Middle frontal gyrus (tissue), 1 donor: Measurements from ENCODE around the gene NEURL3.
A peak's percentile ranks its signal among the peaks of the same experiment; 100 is the strongest.

Experiments used
- DNase-seq: peaks from one replicate; pipeline ENCODE4 v3.0.0-alpha.2; 2015; ENCODE audit warnings: low spot score; ENCODE audit errors: extremely low spot score

NEURL3 gene

DNA sequence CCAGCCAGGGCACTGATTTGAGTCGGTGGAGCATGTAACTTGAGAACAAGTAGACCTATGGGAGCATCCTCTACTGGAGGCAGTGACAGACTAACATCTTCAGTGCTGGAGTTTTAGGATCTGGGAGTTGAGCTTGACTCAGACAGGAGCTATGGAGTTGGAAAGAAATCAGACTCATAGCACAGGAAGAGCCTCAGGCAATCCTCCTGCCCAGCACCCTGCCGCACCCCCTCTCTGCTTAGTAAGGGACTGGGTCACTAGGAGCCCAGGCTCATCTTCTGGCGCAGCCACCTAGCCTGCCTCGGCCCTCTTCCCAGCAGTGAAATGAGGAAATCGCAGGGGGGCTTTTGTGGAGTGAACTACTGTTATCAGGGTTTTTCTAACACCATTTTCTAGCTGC lies 35.0 kb upstream of the NEURL3 start:
- DNase-seq: no peak

DNA sequence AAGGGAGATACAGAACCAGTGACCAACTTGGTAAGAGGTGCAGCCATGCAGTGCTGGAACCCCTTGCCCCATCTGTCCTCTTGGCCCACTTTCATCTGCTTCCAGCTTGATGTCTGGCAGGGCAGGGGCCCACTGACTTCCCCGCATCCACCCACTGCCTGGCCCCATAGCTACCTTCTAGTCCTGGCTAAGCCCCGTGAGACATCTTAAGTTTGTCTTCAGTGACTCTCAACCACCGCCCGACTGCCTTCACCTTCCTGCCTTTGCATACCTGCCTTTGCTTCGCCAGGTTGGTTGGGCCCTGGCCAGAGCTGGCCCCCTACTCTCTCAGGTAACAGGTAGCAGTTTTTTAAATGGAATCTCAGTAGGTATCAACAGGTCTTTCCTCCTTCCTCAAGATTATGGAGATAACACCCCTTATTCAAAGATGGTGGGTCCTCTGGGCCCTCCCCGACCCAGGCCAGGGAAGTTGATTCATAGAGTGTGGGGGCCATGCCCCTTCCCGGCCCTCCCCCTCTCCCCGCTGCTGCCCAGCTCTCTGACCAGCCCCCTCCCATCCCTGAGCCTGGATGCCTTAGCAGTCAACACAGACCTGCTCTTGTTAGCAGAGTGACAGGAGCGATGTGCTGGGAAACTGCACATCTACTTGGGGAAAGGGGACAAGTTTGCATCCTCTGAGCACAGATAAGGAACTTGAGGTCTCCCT lies 34.2 kb upstream of the NEURL3 start:
- DNase-seq: no peak

DNA sequence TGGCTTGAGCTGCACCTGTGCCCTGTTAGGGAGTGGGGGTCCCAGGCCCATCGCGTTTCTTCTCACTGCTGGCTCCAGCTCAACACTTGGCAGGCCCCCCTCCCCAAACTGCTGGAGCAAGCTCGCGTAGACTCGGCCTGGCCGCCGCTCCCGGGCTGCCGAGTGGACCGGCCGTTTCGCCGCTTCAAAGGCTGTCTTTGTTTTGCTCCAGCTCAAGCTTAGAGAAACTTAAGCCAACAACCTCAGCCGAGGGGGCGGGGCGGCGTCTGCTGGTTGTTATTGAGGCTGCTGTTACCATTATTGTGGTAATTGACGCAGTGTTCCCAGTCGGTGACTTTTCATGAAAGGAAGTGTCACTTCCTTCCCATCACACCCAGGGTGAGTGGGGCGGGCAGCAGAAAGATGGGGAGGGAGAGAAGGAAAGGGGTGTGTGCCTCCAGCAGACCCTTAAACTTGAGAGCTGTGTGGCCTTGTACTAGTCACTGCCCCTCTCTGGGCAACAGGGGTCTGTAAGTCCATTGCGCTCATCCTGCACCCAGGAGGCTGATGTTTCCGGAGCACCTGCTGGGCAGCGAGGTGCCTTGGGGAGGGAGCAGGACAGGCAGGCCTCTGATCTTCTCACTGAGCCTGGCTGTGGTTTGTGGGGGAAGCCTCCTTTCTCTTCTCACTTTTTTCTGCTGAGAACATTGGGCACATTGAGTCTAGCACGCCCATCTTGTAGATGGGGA lies 33.5 kb upstream of the NEURL3 start:
- no peak for DNase-seq

DNA sequence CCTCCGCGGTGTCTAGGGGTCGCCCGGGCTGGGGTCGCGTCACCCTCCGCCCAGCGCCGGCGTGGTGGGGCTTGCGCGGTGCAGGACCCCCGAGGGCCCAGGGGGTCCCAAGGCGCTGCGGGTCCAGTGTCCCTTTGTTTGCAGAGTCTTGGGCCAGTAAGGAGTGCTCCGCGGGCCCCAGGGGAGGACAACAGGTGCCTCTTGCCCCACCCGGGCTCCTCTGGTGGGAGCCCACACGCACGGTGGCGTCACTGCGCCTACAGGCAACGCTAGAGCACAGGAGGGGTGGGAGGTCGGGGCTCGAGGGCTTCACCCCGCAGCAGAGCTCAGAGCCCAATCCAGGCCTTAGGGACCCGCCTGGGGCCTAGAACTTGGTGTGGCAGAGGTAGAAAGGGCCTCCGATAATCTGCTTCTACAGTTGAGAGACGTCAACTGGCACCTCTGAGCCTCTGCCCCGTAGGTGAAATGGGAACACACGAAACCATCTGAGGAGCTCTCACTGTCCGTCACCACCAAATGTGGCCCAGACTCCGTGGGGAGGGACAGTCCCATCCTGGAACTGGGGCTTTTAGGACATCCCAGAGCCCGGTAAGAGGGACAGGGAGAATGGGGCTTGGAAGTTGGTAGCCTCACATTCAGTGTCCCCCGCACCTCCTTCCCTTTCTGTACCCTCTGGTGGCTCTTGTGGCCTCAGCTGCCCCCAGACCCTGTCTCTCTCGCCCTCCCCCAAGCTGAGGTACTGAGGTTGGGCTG lies 32.8 kb upstream of the NEURL3 start:
- DNase-seq: no peak

DNA sequence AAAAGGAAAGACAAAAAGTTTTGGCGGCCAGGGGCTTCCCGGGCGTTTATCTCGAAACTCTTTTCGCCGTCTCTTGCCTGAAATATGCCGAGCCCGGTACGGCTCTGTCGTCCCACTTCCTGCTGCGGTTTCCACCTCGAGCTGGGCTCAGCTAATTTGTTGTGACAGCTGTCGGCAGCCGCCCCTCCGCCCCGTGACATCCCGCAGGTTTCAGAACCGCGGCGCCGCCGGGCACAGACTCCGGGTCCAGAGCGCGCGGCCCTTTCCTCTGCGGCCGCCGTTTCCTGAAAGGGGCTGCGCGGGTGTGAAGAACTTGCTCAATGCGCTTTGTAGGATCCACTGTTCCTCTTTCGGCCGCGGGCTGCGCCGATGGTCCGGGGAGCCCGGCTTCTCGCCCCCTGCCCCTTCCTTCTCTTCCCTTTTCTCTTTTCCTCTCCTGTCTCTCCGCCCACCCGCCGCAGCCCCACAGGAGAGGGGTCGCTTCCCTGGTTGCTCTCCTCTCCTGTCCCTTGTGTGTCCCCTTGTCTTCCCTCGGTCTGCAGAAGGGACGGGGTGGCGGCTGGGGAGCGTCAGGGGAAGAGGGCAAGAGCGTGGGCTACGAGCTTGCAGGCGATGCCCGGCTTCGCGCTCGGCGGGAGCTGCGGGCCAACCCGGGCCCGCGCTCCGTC lies 32.0 kb upstream of the NEURL3 start:
- no peak for DNase-seq

DNA sequence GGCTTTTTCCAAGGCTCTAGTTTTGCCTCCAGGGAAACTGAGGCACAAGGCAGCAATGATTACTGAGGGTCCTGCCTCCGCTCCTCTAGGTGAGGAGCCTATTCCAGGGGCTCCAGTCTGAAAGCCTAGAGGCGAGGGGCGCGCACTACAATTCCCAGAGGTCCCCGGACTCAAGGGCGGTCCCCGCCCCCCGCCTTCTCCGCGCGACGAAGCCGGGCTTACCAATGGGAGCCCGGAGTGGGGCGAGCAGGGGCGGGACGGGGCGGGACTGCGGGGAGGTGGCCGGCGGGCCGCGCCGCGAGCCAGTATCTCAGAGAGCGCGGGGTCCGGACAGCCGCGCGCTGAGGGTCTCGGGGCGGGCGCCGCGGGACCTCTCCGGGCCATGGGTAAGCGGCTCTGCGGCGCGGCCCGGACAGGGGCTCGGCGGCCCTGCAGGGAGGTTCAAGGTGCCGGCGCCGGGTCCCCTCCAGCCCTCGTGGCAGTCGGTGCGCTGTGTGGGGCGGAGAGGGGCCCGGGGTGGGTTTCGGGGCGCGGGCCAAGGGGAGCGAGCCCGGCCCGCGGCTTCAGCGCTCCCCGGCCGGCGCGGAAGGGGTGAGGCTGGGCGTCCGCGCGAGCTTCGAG lies 31.4 kb upstream of the NEURL3 start, which contains the start of gene ARID5A:
ARID5A (plus strand) TSS at position 308 of the 621 bp plus-strand sequence; CDS start at position 383, 75 bp downstream.
- DNase-seq: peak; percentile 89

DNA sequence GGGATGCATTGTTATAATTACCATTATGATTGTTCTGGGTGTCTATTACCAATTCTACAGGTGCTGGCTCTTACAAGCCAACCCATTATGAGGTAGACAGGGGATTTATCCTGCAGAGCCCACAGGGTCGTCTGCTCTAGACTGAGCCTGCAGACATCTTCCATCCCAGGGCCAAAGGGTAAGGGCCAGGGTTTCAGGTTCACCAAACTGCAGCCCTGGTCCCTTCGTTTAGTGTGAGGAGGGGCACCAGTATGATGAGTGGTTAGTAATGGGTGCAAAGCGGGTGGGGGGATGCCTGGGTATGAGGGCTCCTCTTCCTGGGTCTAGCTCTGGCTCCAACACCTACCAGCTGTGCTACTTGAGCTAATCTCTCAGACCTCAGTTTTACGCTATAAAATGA lies 30.2 kb upstream of the NEURL3 start:
- no peak for DNase-seq

DNA sequence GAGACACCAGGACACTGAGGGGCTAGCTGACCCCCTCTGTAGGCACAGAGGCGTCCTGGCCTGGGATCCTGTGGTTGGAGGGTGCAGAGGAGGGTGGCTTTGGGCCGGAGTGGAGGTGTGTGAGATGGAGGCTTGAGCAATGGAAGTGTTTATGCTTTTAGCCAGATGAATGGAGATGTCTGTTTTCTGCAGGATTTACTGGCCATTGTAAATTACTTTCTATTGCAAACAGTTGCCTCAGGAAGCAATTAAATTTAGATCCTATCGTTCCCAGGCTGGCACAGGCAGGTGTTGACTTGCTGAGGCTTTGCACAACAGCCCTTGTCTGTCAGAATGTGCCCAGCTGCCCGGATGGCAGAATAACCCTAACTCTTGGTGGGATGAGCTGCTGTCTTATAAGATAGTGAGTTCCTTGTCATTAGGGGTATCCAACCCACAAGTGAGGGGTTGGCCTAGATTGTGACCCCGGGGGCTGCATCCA lies 29.6 kb upstream of the NEURL3 start:
- no peak for DNase-seq

DNA sequence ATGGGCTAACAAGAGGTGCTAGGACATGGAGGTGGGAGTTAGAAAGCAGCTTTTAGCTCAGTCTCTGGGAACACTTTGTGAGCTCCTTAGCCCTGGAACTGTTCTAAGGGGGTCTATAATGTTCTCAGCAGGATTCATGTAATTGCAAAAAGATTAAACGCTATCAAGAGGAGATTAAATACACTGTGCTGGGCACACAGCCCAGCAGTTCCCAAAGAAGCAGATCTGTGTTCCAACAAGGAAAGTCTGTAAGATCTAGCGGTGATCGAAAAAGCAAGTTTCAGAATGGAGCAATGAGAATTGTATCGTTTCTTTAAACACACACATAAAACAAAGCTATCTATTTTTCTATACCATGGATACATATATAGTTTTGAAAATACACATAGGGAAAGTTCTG lies 29.0 kb upstream of the NEURL3 start:
- DNase-seq: no peak

DNA sequence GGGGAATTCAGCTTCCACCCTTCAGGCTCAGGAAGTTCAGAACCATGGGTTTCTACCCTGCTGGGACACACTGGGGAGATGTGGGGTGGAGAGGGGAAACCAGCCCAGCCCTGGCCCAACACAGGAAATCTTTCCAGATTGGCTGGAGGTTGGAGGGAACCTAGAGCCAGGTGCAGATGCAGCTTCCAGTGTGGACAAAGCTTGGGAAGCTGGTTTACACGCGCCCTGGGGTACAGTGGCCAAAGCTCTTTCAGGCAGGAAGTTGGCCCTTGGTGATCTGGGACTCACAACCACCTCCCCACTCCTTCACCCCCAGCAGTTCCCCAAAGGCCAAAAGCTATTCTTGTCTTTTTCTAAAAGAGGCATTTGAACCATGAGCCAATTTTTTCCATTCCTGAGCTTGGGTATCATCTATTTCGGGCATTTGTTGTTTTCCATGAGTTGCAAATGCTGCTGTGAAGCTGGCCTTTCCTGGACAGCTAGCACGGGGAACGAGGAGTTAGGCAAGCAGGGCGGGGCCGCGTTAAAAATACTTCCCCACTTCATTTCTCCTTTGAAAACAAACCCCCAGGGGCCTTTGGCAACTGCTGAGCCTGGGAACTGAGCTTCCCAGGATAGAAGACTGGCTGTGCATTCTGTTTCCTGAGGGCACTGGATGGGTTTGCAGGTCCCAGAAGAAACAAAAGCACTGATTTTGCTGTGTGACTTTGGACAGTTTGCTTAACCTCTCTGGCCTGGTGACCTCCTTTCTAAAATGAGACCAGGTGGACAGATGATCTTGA lies 28.3 kb upstream of the NEURL3 start:
- no peak for DNase-seq

DNA sequence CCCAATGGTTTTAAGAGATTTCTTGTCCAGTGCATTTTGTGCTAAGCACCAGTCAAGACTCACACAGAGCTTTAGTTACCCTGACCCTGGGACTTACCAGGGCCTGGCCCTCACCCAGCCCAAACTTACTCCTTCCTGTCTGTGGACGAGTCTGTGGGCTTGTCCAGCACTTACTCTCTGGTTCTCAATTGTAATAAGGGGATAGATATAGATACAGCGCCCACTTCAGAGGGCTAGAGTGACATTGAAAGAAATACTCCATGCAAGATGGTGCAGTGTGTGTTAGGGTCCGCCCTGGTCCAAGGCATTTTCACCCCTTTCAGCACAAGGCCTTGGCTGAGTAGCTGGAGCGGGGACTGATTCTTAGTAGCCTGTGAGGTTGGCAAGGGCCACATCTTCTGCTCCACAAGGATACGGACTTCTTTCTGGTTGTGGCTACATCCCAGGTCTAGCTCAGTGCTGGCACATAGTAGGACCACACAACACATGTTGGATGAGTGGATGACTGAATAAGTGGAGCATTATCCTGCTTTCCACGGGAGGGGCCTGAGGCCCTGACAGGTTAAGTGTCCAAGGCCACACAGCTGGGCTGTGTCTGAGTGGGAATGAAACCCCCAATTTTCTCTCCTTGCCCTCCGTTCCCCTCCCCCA lies 27.6 kb upstream of the NEURL3 start:
- no peak for DNase-seq

DNA sequence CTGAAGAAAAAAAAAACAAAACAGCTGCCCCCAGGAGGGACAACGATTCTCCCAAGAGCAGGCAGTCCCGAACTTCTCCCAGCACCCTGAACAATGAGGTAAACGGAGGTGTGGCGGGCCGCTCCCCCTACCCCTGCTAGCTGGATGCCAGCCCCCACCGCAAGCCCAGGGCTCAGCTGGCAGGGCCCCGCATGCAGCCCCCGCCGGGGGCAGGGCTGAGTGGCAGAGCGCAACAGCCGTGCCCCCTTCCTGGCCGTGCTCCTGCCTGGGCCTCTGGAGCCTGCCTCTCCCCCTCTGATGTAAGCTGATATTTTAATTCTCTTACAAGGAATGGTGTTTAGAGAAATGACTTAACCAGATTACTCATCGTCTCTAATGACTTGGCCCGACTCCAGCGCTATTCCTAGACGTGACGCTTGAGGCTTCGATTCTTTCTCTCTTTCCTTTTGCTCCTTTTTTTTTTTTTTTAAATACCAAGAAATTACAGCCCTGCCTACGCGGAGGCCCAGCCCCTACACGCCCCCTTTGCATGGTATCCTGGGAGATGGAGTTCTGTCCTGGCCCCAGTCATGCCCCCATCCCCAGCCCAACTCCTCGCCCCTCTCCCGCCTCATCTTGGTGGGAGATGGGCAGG lies 26.8 kb upstream of the NEURL3 start:
- DNase-seq: peak; percentile 43

DNA sequence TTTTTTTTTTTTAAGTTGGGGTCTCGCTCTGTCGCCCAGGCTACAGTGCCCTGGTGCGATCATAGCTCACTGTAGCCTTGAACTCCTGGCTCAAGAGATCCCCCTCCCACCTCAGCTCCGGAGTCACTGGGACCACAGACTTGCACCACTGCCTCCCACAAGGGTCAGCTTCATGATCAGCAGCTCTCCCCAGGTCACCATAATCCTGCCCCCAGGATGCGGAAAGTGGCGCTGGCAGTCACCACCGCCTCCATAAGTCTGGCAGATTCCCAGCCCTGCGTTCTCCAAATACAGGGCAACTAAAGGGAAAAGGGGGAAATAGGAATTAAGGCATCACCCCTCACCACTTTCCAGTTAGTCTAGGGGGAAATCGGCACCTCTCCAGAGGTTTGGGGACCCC lies 26.2 kb upstream of the NEURL3 start:
- DNase-seq: no peak

DNA sequence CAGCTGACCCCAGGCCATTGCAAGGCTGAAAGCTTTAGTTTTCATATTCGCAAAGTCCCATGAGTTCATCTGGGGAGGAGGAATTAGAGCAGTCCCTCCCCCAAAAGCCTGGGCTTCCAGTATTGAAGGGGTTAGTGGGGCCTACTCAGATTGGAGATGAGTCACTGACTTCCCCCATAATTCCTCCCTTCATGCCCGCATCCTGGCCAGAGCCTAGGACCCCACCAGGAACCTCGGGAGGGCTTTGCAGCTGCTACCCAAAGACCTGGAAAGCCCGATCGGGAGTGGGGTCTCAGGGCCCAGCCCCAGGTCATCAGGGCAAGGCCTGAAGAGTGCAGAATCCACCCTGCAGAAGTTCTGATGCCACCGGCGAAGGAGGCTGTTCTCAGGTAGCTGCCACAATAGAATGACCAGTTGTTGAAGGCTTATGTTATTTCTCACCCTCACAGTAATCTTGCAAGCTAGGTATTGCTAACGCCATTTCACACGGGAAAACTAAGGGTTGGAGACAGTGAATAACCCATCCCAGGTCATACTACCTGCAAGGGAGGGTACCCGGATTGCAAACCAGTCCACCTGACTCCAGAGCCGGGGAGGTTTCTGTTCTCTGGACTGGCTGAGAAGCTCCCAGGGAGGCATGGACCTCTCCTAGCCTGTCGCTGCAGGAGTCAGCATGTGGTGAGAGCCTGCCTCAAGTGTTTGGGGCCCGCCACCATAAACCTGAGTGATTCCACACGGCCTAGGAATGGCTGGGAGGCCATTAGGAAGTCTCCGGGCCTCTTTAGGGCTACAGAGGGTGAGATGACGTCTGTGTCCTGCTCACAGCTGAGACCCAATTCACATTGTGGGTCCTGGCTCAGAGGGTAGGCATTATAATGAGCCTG lies 25.6 kb upstream of the NEURL3 start:
- DNase-seq: no peak

DNA sequence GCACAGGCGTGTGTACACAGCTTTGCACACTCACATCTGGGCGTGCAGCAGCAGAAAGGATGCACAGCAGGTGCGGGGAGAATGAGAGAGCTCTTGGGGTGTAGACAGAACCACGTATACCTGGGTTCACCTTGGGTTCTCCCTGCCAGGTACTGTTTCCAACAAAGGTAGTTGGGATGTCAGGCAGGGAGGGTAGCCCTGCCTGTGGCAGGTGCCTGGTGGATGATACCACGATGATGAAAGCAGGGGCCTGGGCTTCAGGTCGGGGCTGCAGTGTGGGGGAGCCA lies 24.9 kb upstream of the NEURL3 start:
- no peak for DNase-seq

DNA sequence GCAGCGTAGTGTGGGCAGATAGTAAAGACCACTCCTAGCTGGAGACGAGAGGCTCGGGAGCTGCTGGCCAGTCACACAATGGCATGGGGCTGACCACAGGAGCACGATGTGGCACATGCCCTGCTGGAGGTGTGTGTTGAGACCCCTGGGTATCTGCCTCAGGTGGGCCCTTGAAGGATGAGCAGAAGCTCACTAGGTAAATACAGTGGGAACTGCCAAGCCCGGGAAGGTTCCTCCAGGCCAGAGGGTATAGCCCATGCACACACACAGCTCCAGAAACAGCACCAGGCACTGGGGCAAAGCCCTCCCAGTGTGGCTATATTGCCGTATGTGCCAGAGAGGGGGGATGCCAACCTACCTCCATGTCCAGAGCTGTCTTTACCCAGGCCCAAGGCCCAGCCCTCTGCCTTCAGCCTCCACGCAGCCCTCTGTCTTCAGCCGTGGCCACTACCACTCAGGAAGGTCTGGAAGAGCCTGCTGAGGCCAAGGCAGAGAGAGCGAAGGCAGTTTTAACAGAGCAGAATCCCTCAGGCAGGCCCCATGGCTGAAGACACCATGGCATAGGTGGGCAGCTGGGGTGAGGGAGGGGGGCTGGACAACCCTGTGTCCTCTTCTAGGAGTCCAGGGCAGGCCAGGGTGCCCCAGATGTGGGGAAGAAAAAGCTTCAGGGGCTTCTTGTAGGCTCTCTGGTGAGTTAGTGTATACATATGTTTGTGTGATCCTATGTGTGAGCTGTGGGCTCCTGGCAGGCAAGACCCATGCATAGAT lies 24.4 kb upstream of the NEURL3 start:
- DNase-seq: no peak

DNA sequence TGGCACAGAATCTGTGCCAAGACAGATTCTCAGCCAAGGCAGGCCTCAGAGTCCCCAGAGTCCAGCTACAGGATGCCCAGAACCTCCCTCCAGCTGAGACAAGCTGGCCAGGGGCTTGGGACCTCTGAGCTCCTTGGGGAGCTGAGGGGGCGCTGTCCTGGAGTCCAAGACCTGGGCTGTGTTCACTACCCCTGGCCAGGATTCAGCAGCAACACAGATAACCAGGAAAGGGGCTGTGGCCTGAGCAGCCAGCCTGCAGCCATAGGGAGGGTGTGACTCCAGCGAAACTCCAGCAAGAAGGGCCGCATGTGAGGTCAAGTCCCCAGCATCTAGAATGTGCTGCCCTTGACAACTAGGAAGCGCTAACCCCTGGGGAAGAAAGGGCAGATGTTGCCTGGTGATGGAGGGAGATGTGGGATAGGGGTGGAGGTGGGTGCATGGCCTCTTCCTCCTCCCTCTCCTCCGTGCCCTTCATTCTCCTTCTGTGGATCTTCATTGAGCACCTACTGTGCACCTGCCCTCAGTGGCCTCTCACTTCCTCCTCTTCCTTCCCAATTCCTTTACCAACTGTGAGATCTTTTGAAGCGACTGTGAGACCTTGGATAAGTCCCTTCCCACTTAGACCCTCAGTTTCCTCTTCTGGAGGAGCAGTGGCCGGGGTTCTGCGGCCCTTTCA lies 23.7 kb upstream of the NEURL3 start:
- no peak for DNase-seq
